Neural crest cell (in vitro differentiated cells): ENCODE data around the gene CCDC51. TPM values are rescaled to one million over a fixed set of nuclear protein-coding genes. Genes with fewer than 3 reads are reported as not detected.

Source experiments
- DNase-seq: peaks from one replicate; pipeline ENCODE4 v3.0.0; 2021; ENCODE audit warnings: low read depth, mixed read lengths, low spot score
- H3K27ac Mint-ChIP-seq: one replicate; pipeline ENCODE4 v1.8.0; 2021; ENCODE audit warnings: mild to moderate bottlenecking, mixed read lengths; ENCODE audit not compliant: unreplicated experiment
- H3K27me3 Mint-ChIP-seq: 2 replicates; pipeline ENCODE4 v1.8.0; 2021; ENCODE audit warnings: low read depth, mild to moderate bottlenecking, mixed read lengths
- H3K36me3 Mint-ChIP-seq: 2 replicates; pipeline ENCODE4 v1.8.0; 2021; ENCODE audit warnings: low read depth, mild to moderate bottlenecking, mixed read lengths
- H3K4me1 Mint-ChIP-seq: 2 replicates; pipeline ENCODE4 v1.8.0; 2021; ENCODE audit warnings: mixed read lengths
- H3K4me3 Mint-ChIP-seq: one replicate; pipeline ENCODE4 v1.8.0; 2021; ENCODE audit warnings: mild to moderate bottlenecking, mixed read lengths
- H3K9me3 Mint-ChIP-seq: 2 replicates; pipeline ENCODE4 v1.8.0; 2021; ENCODE audit warnings: mixed read lengths
- total RNA-seq: library from RNA; stranded (reverse); gene quantifications from 2 replicates; pipeline ENCODE4 v1.2.1, GENCODE V29; 2021
- TF ChIP-seq, protein P1 (sequence below): fragments of 200-600 bp; sonication (generic); conservative IDR thresholded peaks from 2 replicates; pipeline ENCODE4 v1.5.0; 2021; ENCODE audit warnings: antibody characterized with exemption, mild to moderate bottlenecking

CCDC51 gene
- total RNA-seq, 1 donor from 2014 or later: 12.4 TPM

DNA sequence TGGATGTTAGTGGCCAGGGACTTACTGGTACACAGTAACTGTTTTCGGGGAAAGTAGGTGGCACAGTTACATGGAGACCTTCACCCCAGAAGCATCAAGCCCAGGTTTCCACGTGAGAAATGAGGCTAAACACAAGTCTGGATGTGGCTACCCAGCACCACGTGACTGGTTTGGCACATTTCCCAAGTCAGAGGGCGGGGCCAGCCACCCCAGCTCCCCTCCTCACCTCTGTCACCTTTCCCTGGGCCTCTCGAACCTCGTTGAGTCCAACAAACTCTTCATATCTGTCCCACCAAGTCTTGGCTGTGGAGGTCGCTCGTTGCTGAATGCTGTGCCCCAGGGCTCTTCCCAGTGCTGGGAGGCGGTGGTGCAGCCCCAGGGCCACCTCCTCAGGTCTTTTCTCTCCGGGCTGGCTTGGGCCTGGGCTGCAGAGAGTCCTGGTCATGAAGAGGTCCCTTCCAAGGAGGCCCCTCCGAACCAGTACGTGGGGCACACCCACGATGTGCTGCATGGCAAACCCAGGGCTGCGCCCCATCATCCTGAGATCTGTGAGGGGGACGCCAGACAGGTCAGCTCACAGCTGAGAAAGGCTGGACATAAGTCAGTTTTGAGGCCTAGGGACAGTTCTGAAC, 5.2 kb downstream of the CCDC51 start:
- Mint-ChIP-seq H3K27ac (no peak overlapping the region), H3K4me1 (peaks cover 33% of the 10 kb centered on the region), H3K27me3 (no peaks in the 10 kb centered on the region), H3K36me3 (peaks cover 4% of the 10 kb centered on the region), H3K9me3 (no peaks in the 10 kb centered on the region), H3K4me3 (peak overlapping the region; percentile 42)
- TF ChIP-seq, protein P1, sequence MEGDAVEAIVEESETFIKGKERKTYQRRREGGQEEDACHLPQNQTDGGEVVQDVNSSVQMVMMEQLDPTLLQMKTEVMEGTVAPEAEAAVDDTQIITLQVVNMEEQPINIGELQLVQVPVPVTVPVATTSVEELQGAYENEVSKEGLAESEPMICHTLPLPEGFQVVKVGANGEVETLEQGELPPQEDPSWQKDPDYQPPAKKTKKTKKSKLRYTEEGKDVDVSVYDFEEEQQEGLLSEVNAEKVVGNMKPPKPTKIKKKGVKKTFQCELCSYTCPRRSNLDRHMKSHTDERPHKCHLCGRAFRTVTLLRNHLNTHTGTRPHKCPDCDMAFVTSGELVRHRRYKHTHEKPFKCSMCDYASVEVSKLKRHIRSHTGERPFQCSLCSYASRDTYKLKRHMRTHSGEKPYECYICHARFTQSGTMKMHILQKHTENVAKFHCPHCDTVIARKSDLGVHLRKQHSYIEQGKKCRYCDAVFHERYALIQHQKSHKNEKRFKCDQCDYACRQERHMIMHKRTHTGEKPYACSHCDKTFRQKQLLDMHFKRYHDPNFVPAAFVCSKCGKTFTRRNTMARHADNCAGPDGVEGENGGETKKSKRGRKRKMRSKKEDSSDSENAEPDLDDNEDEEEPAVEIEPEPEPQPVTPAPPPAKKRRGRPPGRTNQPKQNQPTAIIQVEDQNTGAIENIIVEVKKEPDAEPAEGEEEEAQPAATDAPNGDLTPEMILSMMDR: no peak
- no peak for DNase-seq

DNA sequence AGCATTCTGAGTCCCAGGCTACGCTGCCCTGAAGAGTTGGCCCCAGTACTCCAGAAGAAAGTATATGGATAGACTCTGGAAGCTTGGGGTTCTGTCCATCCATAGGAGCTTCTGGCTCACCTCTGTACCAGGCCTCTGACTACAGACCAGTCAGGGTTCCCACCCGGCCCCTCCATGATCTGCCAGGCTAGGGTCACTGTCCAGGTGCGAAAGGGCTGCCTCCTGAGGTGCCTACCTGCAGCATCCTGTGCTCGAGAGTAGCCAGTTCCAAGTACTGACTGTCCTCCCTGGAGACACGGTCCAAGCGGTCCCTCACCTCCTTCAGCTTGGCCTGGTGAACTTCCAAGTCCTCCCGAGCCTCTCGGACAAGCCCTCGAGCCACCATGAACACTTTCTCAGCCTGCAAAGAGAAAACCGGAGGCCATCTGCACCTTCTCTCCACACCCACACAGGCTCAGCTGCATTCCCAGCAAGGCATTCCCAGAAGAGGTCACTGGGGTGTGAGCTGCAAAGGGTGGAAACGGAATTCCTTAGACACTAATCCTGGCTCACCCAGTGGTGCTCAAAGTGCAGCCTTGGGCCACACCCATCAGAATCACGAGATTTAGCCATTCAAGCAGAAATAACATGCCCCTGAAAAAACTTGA, 6.3 kb downstream of the CCDC51 start:
- Mint-ChIP-seq H3K27me3 (no peaks in the 10 kb centered on the region), H3K4me3 (peak overlapping the region; percentile 87), H3K36me3 (peaks cover 4% of the 10 kb centered on the region), H3K9me3 (no peaks in the 10 kb centered on the region), H3K27ac (no peak overlapping the region), H3K4me1 (peaks cover 26% of the 10 kb centered on the region)
- TF ChIP-seq, protein P1: no peak
- no peak for DNase-seq

DNA sequence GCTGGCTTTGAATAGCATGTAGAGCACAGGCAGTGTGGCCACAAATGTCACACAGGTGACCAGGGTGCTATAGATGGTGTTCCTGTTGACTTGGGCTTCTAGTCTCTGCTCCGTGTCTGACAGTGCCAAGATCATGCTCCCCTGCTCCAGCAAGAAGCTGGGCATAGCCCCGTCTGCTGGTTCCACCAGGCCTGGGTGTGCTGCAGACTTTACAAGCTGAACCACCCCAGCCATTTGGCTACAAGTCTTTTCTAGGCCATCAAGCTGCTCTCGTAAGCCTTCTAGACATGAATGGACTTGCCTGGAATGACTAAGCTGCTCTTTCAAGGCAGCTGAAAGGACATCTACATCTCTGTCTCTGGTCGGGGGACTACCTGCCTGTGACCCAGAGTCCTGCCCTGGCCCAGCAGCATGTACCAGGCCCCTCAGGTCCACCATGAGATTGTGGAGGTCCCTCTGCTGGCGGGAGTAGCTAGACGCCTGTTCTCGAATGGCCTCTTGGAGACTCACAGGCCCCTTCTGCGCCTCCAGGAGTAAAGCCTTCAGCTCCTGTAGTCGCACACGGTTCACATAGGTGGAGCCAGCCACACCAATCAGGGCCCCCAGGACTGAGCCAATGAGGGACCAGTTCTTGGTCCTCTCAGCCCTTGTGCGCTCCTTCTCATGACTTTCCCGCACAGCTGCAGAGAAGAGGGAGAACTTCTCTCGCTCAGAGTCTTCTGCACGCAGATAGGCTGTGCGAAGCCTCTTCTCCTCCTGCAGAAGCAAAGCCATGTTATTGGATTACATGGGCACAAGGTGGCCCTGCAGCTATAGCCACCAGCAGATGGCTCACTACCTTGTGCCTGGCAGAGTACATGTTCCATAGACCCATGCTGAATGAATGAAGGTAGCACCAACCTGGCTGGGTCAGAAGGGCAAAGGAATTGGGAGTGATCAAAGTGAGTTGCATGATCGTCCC, 7.2 kb downstream of the CCDC51 start:
- Mint-ChIP-seq H3K4me1 (peaks cover 31% of the 10 kb centered on the region), H3K4me3 (peak overlapping the region; percentile 87), H3K9me3 (no peaks in the 10 kb centered on the region), H3K27me3 (no peaks in the 10 kb centered on the region), H3K27ac (no peak overlapping the region), H3K36me3 (peaks cover 4% of the 10 kb centered on the region)
- TF ChIP-seq, protein P1: peak; percentile 16
- no peak for DNase-seq

DNA sequence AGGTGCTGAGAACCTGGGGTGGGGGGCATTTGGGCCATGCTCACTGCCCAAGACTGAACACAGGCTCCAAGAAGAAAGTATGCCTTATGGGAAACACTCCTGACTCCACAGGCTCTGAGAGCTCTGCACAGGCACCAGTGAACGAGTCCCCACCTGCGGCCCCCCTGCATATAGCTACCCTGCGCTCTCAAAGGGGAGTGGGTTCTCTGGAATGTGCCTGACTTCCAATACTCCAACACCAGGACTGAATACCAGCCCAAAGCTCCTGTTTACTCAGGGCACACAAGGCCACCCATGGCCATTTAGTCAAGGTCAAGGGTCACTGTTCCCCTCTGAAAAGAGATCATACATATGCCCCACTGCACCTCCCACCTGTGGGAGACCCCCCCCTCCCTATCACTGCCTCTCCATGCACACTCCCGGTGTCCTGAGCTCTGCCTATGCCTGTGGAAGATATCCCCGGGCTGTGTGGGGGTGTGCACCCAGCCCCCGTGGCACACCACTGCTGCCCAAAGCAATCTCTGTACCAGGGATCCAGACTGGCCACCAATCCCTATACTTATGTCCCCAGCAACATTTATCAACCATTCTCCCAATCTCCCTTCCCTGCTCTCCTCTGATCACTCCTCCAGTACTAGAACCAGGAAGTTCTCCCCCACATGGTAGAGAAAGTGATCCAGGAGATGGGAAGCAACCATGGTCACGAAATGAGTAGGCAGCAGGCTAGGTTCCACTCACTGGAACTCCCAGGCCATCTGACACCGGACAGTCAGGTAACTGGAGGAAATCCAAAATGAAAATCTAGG, 8.5 kb downstream of the CCDC51 start:
- DNase-seq: no peak
- Mint-ChIP-seq H3K27me3 (no peaks in the 10 kb centered on the region), H3K36me3 (peaks cover 4% of the 10 kb centered on the region), H3K4me1 (peaks cover 42% of the 10 kb centered on the region), H3K27ac (peak overlapping the region; percentile 16), H3K9me3 (no peaks in the 10 kb centered on the region), H3K4me3 (peak overlapping the region; percentile 87)
- TF ChIP-seq, protein P1: no peak

DNA sequence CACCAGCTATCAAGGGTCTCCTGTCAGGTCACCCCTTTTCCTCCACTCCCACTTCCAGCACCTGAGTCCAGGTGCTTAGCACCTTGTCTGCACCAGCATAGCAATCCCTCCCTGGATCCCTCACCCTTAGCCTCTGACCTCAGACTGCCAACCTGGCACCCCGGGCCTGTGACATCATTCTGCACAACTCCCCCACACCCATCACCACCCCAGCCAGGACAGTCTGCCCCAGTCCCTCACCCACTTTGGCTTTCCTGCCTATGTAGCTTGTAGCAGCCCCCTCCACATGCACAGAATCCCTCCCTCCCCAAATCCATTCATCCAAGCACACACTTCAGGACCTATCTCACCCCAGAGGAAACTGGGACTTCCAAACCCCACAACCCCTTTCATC, 9.2 kb downstream of the CCDC51 start:
- DNase-seq: no peak
- Mint-ChIP-seq H3K4me1 (peaks cover 49% of the 10 kb centered on the region), H3K9me3 (no peaks in the 10 kb centered on the region), H3K27ac (no peak overlapping the region), H3K36me3 (peaks cover 4% of the 10 kb centered on the region), H3K27me3 (no peaks in the 10 kb centered on the region), H3K4me3 (peak overlapping the region; percentile 87)
- TF ChIP-seq, protein P1: no peak
